Type B pancreatic cell (in vitro differentiated cells): ENCODE data around the gene CD163L1. TPM values are rescaled to one million over a fixed set of nuclear protein-coding genes. Genes with fewer than 3 reads are reported as not detected.

Experiments used
- DNase-seq: peaks from one replicate; pipeline ENCODE4 v3.0.0; 2021; ENCODE audit warnings: mixed read lengths; ENCODE audit not compliant: unreplicated experiment; ENCODE audit errors: extremely low spot score
- H3K27ac Mint-ChIP-seq: 2 replicates; pipeline ENCODE4 v1.8.0; 2021; ENCODE audit warnings: mild to moderate bottlenecking, mixed read lengths
- H3K27me3 Mint-ChIP-seq: 2 replicates; pipeline ENCODE4 v1.8.0; 2021; ENCODE audit warnings: mixed read lengths
- H3K36me3 Mint-ChIP-seq: 2 replicates; pipeline ENCODE4 v1.8.0; 2021; ENCODE audit warnings: mixed read lengths
- H3K4me1 Mint-ChIP-seq: one replicate; pipeline ENCODE4 v1.8.0; 2021; ENCODE audit warnings: mixed read lengths; ENCODE audit not compliant: unreplicated experiment
- H3K4me3 Mint-ChIP-seq: 2 replicates; pipeline ENCODE4 v1.8.0; 2021; ENCODE audit warnings: mild to moderate bottlenecking, mixed read lengths
- H3K9me3 Mint-ChIP-seq: 2 replicates; pipeline ENCODE4 v1.8.0; 2021; ENCODE audit warnings: mixed read lengths
- total RNA-seq: library from RNA; stranded (reverse); gene quantifications from 2 replicates; pipeline ENCODE4 v1.2.1, GENCODE V29; 2021; ENCODE audit warnings: low replicate concordance
- TF ChIP-seq, protein P1 (sequence below): fragments of 200-600 bp; sonication (generic); conservative IDR thresholded peaks from 2 replicates; pipeline ENCODE4 v1.5.0; 2021; ENCODE audit warnings: antibody characterized with exemption, mild to moderate bottlenecking

CD163L1 gene
- total RNA-seq, 1 donor from 2014 or later = not detected

GRCh38 chr12:7434670-7435069 lies 9.3 kb downstream of the CD163L1 start:
- H3K4me1 Mint-ChIP-seq = no peaks in the 10 kb centered on the region
- no peak for DNase-seq
- TF ChIP-seq, protein P1, sequence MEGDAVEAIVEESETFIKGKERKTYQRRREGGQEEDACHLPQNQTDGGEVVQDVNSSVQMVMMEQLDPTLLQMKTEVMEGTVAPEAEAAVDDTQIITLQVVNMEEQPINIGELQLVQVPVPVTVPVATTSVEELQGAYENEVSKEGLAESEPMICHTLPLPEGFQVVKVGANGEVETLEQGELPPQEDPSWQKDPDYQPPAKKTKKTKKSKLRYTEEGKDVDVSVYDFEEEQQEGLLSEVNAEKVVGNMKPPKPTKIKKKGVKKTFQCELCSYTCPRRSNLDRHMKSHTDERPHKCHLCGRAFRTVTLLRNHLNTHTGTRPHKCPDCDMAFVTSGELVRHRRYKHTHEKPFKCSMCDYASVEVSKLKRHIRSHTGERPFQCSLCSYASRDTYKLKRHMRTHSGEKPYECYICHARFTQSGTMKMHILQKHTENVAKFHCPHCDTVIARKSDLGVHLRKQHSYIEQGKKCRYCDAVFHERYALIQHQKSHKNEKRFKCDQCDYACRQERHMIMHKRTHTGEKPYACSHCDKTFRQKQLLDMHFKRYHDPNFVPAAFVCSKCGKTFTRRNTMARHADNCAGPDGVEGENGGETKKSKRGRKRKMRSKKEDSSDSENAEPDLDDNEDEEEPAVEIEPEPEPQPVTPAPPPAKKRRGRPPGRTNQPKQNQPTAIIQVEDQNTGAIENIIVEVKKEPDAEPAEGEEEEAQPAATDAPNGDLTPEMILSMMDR = no peak
- H3K9me3 Mint-ChIP-seq = peaks cover 12% of the 10 kb centered on the region
- H3K27me3 Mint-ChIP-seq = peaks cover 25% of the 10 kb centered on the region
- H3K4me3 Mint-ChIP-seq = no peak overlapping the region
- peaks cover 3% of the 10 kb centered on the region for H3K36me3 Mint-ChIP-seq
- H3K27ac Mint-ChIP-seq = no peak overlapping the region

DNA sequence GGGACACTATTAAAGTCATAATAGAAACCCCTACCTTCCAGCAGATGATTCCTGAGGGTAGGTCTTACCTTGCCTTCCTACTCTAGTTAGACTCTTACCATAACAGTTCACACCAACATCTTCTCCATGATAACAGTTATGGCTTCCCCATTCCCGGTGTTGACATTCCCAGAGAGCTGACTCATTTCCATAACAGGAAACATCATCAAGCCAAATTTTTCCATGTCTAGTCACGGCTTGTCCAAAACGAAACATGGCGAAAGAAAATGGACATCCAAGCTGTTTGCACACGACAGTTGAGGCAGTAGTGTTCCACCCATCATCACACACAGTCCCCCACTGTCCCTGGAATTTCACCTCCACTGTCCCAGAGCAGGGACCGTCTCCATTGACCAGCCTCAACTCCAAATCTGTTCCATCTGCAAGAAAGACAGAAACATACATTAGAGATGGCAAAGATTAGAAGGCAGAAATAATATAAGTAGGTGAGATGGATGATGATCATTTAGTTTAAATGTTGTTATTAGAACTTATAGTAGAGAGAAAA lies 10.6 kb downstream of the CD163L1 start:
- Mint-ChIP-seq H3K27ac (no peak overlapping the region), H3K9me3 (no peaks in the 10 kb centered on the region), H3K27me3 (peaks cover 21% of the 10 kb centered on the region), H3K4me1 (no peaks in the 10 kb centered on the region), H3K4me3 (no peak overlapping the region), H3K36me3 (no peaks in the 10 kb centered on the region)
- DNase-seq = no peak
- TF ChIP-seq, protein P1 = no peak

DNA sequence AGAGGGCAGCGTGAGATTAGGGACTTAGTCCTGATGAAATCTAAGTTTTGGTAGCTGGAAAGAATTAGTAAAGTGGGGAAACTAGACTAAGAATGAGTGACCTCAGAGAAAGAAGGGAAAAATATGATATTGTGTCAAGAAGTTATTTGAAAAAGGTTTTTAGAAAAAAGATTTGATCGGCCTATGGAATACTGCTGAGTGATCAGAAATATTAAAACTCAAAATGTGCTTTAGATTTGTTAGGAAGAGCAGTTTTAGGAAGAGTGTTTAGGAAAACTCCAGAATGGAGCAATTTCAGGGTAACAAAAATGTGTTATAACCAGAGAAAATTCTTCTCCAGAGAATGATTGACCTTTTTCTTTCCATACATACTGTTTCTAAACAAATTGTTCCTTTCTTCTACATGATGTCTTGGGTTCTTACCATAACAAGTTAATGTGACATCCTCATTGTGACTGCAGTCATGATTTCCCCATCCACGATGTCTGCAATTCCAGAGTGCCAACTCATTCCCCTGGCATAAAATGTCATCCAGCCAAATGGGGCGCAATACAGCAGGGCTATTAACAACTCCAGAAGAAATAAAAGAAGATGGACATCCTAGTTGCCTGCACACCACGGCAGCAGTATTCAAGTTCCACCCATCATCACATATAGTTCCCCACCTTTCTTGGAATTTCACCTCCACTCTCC lies 11.8 kb downstream of the CD163L1 start:
- Mint-ChIP-seq H3K36me3 (no peaks in the 10 kb centered on the region), H3K27me3 (peaks cover 16% of the 10 kb centered on the region), H3K9me3 (no peaks in the 10 kb centered on the region), H3K4me1 (no peaks in the 10 kb centered on the region), H3K4me3 (no peak overlapping the region), H3K27ac (no peak overlapping the region)
- no peak for DNase-seq
- TF ChIP-seq, protein P1 = no peak

DNA sequence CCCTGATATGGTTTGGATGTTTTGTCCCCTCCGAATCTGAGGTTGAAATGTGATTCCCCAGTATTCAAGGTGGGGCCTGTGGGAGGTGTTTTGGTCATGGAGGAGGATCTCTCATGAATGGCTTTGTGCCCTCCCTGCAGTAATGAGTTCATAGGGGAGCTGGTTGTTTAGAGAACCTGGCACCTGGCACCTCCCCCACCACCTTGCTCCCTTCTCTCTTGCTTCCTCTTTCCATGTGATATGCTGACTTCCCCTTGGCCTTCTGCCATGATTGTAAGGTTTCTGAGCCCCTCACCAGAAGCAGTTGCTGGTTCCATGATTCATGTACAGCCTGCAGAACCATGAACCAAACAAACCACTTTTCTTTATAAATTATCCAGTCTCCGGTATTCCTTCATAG lies 32.6 kb downstream of the CD163L1 start:
- DNase-seq = no peak
- Mint-ChIP-seq H3K4me3 (no peak overlapping the region), H3K4me1 (no peaks in the 10 kb centered on the region), H3K27me3 (peaks cover 38% of the 10 kb centered on the region), H3K27ac (no peak overlapping the region), H3K9me3 (no peaks in the 10 kb centered on the region), H3K36me3 (no peaks in the 10 kb centered on the region)
- TF ChIP-seq, protein P1 = no peak

DNA sequence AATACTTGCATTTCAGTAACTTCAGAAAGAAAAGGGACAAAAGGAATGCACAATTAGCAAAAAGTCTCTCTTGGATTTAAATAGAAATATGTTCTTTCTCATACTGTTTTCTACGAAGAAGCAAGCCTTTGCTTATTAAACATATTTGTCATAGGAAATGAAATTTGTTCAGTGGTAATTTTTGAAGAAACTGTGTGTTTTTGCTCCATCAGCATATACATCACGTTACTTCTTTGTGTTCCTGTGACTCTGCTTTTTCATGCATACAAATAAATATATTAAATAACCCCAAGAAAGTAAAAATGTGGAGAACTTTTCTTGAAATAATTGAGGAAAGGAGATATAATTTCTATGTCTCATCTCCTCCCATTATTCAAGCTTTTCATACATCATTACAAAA lies 39.7 kb downstream of the CD163L1 start:
- H3K27me3 Mint-ChIP-seq = peaks cover 27% of the 10 kb centered on the region
- no peak for DNase-seq
- H3K9me3 Mint-ChIP-seq = no peaks in the 10 kb centered on the region
- TF ChIP-seq, protein P1 = no peak
- no peak overlapping the region for H3K27ac Mint-ChIP-seq
- no peaks in the 10 kb centered on the region for H3K4me1 Mint-ChIP-seq
- H3K4me3 Mint-ChIP-seq = no peak overlapping the region
- no peaks in the 10 kb centered on the region for H3K36me3 Mint-ChIP-seq
